B cell (primary cell): ENCODE data around the gene CUL3.
A peak's percentile ranks its signal among the peaks of the same experiment; 100 is the strongest.

ENCODE experiments used
- CTCF ChIP-seq: fragments of 200-600 bp; IDR thresholded peaks from one replicate; pipeline ENCODE4 v1.8.0; 2022; ENCODE audit warnings: antibody characterized with exemption, mild to moderate bottlenecking
- EZH2 ChIP-seq: IDR thresholded peaks from 2 replicates; pipeline ENCODE4 v1.6.1; 2012; ENCODE audit warnings: borderline replicate concordance, low read depth, mild to moderate bottlenecking, moderate library complexity, low read length; ENCODE audit not compliant: insufficient read depth, poor library complexity, severe bottlenecking

DNA sequence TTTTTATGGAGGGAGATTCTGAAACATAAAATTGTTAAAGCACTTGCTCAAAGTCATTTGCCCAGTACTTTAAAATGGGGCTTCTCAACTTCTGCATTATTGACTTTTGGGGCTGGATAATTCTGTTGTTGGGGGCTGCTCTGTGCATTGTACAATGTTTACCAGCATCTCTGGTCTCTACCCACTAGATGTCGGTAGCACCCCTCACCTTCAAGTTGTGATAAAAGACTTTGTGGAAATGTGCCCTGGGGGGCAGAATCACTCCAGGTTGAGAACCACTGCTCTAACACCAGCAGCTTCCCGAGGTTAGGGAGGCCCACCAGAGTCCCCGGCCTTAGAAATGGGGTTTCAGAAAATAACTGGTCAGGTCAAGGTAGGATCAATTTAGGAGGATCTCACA lies 26.8 kb upstream of the CUL3 start:
- peak; percentile 6 for TF ChIP-seq CTCF
- no peak for TF ChIP-seq EZH2
